Stimulated activated CD4-positive, alpha-beta T cell treated with anti-CD3 and anti-CD28 coated beads, TNF-alpha, amount 100 ng/mL, for 48 hours (primary cell): ENCODE data around the gene CSMD2.
"Not testable (repeated sequence)": the region's sequence is repeated elsewhere in the genome, so short reads cannot be mapped to it uniquely, and the experiment has no call there.

Experiments
- DNase-seq, 3 donors: peaks; one replicate each; pipeline ENCODE4 v3.0.0-alpha.2; 2020; ENCODE audit warnings: low read depth in 3 of 3

Gene CSMD2

GRCh38 chr1:34108269-34108668, 56.8 kb downstream of the CSMD2 start:
- DNase-seq = no peak

- DNase-seq = no peak
Measured at GRCh38 chr1:34101151-34101550, 63.9 kb downstream of the CSMD2 start.

GRCh38 chr1:34100332-34100731, 64.7 kb downstream of the CSMD2 start:
- no peak for DNase-seq

- not testable (repeated sequence) for DNase-seq
Measured at GRCh38 chr1:34092399-34092798, 72.6 kb downstream of the CSMD2 start.

- no peak for DNase-seq
Measured at GRCh38 chr1:34089731-34090130, 75.3 kb downstream of the CSMD2 start.

GRCh38 chr1:34087986-34088385, 77.0 kb downstream of the CSMD2 start:
- DNase-seq = no peak

- DNase-seq = no peak
Measured at GRCh38 chr1:34086561-34086960, 78.5 kb downstream of the CSMD2 start.

GRCh38 chr1:34083974-34084373, 81.1 kb downstream of the CSMD2 start:
- no peak for DNase-seq

GRCh38 chr1:34082085-34082670, 82.9 kb downstream of the CSMD2 start:
- DNase-seq = not testable (repeated sequence)

GRCh38 chr1:34078383-34078782, 86.6 kb downstream of the CSMD2 start:
- DNase-seq = no peak

- no peak for DNase-seq
Measured at GRCh38 chr1:34075576-34075975, 89.5 kb downstream of the CSMD2 start.

GRCh38 chr1:34073028-34073695, 91.9 kb downstream of the CSMD2 start:
- no peak for DNase-seq

- no peak for DNase-seq
Measured at GRCh38 chr1:34070201-34070836, 94.7 kb downstream of the CSMD2 start.

GRCh38 chr1:34066981-34067603, 97.9 kb downstream of the CSMD2 start:
- DNase-seq = no peak

- no peak for DNase-seq
Measured at GRCh38 chr1:34066166-34066565, 98.9 kb downstream of the CSMD2 start.

GRCh38 chr1:34065498-34065897, 99.5 kb downstream of the CSMD2 start:
- DNase-seq = no peak

GRCh38 chr1:34060901-34061415, 104.1 kb downstream of the CSMD2 start:
- DNase-seq = no peak

GRCh38 chr1:34060187-34060730, 104.8 kb downstream of the CSMD2 start:
- no peak for DNase-seq

- DNase-seq = no peak
Measured at GRCh38 chr1:34057347-34058130, 107.5 kb downstream of the CSMD2 start.

GRCh38 chr1:34055818-34056217, 109.2 kb downstream of the CSMD2 start:
- DNase-seq = no peak

GRCh38 chr1:34054920-34055319, 110.1 kb downstream of the CSMD2 start:
- no peak for DNase-seq
